GM23338 (cell line): ENCODE measurements around the gene RTL1.

ENCODE experiments used
- CREB1 ChIP-seq: fragments of 250-450 bp; sonication (Bioruptor Pico); IDR thresholded peaks from 2 replicates; pipeline ENCODE4 v1.5.0; 2020; ENCODE audit warnings: low read depth, mild to moderate bottlenecking, moderate library complexity
- EZH2 ChIP-seq: fragments of 200-600 bp; sonication (generic); IDR thresholded peaks from one replicate; pipeline ENCODE4 v1.8.0; 2017; ENCODE audit warnings: antibody characterized with exemption, mild to moderate bottlenecking, low read depth; ENCODE audit not compliant: unreplicated experiment
- EZH2phosphoT487 ChIP-seq: fragments of 200-600 bp; sonication (generic); IDR thresholded peaks from one replicate; pipeline ENCODE4 v1.8.1; 2018; ENCODE audit warnings: antibody characterized with exemption; ENCODE audit not compliant: unreplicated experiment
- JUNB ChIP-seq: IDR thresholded peaks from one replicate; pipeline ENCODE4 v1.6.1; 2016; ENCODE audit warnings: antibody characterized with exemption; ENCODE audit not compliant: unreplicated experiment
- NANOG ChIP-seq: IDR thresholded peaks from 2 replicates; pipeline ENCODE4 v1.6.1; 2016; ENCODE audit warnings: antibody characterized with exemption, borderline replicate concordance
- POLR2AphosphoS5 ChIP-seq: IDR thresholded peaks from 2 replicates; pipeline ENCODE4 v1.6.1; 2016; ENCODE audit warnings: antibody characterized with exemption, low read depth
- STAT1 ChIP-seq: IDR thresholded peaks from one replicate; pipeline ENCODE4 v1.6.1; 2016; ENCODE audit warnings: antibody characterized with exemption; ENCODE audit not compliant: unreplicated experiment
- ZNF114 ChIP-seq: fragments of 250-450 bp; sonication (Bioruptor Pico); IDR thresholded peaks from 2 replicates; pipeline ENCODE4 v1.5.0; 2020; ENCODE audit warnings: mild to moderate bottlenecking, moderate library complexity
- ZNF331 ChIP-seq: fragments of 250-450 bp; sonication (Bioruptor Pico); IDR thresholded peaks from 2 replicates; pipeline ENCODE4 v1.5.0; 2020; ENCODE audit warnings: low read depth, mild to moderate bottlenecking, moderate library complexity
- TF ChIP-seq, protein P1 (sequence below): IDR thresholded peaks from one replicate; pipeline ENCODE4 v1.6.1; 2018; ENCODE audit warnings: antibody characterized with exemption; ENCODE audit not compliant: unreplicated experiment
- TF ChIP-seq, protein P2 (sequence below), 2 experiments: fragments of 200-600 bp in 1 of 2; sonication (generic) in 1 of 2; conservative IDR thresholded peaks; 2 replicates each; pipeline versions ENCODE4 v1.5.1 to v1.6.1; 2016 to 2017; ENCODE audit warnings: antibody characterized with exemption in 2 of 2, low read depth in 2 of 2, mild to moderate bottlenecking in 2 of 2, moderate library complexity in 1 of 2
- TF ChIP-seq, protein P3 (sequence below): IDR thresholded peaks from 2 replicates; pipeline ENCODE4 v1.6.1; 2016; ENCODE audit warnings: antibody characterized with exemption

DNA sequence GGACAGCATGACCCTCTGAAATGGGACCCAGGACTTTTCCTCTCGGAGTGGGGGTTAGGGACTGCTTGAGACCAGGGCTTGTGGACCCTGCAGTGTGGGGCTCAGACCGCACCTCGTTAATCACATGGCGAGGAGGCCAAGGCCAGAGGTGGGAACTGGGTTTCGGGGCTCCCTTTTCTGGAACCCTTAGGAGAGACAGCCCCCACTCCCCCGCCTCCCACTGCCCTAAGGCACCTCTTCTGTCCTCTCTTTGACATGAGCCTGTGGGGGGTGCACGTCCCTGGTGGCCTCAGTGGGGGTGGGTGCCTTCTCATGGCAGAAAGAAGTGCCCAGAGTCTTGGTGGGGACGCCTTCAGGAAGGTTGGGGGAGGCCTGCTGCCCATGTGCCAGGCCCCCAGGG, 24.3 kb downstream of the RTL1 start:
- TF ChIP-seq, protein P1, sequence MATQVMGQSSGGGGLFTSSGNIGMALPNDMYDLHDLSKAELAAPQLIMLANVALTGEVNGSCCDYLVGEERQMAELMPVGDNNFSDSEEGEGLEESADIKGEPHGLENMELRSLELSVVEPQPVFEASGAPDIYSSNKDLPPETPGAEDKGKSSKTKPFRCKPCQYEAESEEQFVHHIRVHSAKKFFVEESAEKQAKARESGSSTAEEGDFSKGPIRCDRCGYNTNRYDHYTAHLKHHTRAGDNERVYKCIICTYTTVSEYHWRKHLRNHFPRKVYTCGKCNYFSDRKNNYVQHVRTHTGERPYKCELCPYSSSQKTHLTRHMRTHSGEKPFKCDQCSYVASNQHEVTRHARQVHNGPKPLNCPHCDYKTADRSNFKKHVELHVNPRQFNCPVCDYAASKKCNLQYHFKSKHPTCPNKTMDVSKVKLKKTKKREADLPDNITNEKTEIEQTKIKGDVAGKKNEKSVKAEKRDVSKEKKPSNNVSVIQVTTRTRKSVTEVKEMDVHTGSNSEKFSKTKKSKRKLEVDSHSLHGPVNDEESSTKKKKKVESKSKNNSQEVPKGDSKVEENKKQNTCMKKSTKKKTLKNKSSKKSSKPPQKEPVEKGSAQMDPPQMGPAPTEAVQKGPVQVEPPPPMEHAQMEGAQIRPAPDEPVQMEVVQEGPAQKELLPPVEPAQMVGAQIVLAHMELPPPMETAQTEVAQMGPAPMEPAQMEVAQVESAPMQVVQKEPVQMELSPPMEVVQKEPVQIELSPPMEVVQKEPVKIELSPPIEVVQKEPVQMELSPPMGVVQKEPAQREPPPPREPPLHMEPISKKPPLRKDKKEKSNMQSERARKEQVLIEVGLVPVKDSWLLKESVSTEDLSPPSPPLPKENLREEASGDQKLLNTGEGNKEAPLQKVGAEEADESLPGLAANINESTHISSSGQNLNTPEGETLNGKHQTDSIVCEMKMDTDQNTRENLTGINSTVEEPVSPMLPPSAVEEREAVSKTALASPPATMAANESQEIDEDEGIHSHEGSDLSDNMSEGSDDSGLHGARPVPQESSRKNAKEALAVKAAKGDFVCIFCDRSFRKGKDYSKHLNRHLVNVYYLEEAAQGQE: no peak
- no peak for TF ChIP-seq POLR2AphosphoS5
- TF ChIP-seq, protein P2, sequence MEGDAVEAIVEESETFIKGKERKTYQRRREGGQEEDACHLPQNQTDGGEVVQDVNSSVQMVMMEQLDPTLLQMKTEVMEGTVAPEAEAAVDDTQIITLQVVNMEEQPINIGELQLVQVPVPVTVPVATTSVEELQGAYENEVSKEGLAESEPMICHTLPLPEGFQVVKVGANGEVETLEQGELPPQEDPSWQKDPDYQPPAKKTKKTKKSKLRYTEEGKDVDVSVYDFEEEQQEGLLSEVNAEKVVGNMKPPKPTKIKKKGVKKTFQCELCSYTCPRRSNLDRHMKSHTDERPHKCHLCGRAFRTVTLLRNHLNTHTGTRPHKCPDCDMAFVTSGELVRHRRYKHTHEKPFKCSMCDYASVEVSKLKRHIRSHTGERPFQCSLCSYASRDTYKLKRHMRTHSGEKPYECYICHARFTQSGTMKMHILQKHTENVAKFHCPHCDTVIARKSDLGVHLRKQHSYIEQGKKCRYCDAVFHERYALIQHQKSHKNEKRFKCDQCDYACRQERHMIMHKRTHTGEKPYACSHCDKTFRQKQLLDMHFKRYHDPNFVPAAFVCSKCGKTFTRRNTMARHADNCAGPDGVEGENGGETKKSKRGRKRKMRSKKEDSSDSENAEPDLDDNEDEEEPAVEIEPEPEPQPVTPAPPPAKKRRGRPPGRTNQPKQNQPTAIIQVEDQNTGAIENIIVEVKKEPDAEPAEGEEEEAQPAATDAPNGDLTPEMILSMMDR (conservative IDR thresholded peaks at IDR 0.05; ENCODE audit: low read depth in 2 of 2): no peak
- TF ChIP-seq JUNB: no peak
- no peak for TF ChIP-seq EZH2
- no peak for TF ChIP-seq ZNF114 (CRISPR knock-in tag)
- no peak for TF ChIP-seq STAT1
- no peak for TF ChIP-seq EZH2phosphoT487
- TF ChIP-seq CREB1: no peak
- no peak for TF ChIP-seq ZNF331 (CRISPR knock-in tag)
- TF ChIP-seq, protein P3, sequence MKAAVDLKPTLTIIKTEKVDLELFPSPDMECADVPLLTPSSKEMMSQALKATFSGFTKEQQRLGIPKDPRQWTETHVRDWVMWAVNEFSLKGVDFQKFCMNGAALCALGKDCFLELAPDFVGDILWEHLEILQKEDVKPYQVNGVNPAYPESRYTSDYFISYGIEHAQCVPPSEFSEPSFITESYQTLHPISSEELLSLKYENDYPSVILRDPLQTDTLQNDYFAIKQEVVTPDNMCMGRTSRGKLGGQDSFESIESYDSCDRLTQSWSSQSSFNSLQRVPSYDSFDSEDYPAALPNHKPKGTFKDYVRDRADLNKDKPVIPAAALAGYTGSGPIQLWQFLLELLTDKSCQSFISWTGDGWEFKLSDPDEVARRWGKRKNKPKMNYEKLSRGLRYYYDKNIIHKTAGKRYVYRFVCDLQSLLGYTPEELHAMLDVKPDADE: no peak
- TF ChIP-seq NANOG: no peak
